DMS114 treated with DMSO at 0.1 percent for 48 hours (cell line): Measurements from ENCODE around the gene A3GALT2.
A peak's percentile ranks its signal among the peaks of the same experiment; 100 is the strongest.

ENCODE experiments used
- DNase-seq: peaks from one replicate; lab custom pipeline; 2025; ENCODE audit not compliant: unreplicated experiment; lab: John Stamatoyannopoulos, UW

Gene A3GALT2

GRCh38 chr1:33320619-33321165 lies at the start of gene A3GALT2:
TSS of gene A3GALT2 (minus strand) at chr1:33321098. CDS start at chr1:33321098, 0 bp downstream.
- no peak for DNase-seq

DNA sequence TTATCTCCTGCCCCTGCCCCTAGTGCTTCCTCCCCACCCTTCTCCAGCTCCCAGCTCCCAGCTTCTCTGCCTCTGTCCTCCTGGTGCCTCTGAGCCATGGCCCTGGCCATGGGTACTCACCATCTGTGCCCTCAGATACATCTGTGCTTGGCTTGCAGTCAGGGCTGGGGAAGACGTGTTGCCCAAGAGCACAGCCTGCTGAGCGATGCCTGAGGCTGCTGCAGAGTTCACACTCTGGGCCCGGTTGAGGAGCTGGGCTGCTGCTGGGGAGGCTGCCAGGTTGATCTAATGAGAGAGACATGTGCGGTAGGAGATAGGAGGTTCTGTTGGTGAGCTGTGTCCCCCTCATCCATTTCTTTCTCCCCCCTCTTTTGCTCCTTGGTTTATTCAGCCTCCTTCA lies 49.4 kb upstream of the A3GALT2 start:
- DNase-seq = no peak

- no peak for DNase-seq
Measured at GRCh38 chr1:33369764-33370163, 48.9 kb upstream of the A3GALT2 start.

- no peak for DNase-seq
Measured at GRCh38 chr1:33369081-33369480, 48.2 kb upstream of the A3GALT2 start.

DNA sequence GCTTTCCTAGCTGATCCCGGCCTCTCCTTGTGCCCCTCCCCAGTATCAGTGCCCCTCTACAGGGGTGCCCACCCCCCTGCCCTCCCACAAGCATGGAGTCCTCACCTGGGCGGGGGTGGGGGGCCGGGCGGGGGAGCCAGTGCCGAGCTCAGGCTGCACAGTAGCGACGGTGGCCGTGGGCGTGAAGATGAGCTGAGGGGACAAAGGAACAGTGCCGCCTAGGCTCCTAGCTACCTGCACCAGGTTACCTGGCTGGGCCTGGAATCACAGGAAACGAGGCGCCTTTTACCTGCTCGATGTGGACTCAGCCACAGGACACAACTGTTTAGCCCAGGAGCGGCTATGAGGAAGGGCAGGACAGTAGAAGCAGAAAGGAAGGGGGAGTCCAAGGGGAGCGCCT lies 47.5 kb upstream of the A3GALT2 start:
- DNase-seq = no peak

- peak; percentile 57 for DNase-seq
Measured at GRCh38 chr1:33367485-33368405, 46.8 kb upstream of the A3GALT2 start.

DNA sequence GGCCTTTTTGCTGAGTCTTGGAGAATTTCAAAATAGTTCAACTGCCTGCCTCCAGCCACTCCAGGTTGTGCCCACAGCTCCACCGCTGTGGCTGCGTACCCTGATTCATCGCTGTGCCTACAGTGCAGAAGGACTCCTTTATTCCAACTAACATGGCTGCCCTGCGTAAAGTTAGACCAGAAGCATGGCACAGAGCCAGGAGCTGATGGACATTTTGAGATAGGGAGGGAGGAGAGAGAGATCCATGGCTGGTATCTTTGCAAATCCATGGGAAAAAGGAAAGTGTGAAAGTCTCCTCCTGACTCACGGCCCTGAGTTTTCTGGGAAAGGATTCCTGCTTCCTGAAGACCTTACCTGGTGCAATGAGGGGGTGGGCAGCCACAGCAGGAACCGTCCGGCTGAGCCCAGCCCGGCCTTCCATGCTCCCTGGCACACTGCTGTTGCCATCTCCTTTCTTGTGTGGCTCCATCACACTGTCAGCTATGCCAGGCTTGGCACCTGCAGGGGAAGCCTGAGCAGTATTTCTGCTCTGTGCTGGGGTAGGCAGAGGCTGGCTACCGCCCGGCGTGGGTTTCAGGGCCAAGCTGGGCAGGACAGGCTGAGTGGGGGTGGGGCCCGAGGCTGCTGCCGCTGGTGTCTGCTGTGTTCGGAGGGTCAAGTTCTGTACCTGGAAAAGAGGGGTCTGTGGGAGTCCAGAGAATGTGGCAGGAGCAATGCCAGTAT lies 46.0 kb upstream of the A3GALT2 start:
- no peak for DNase-seq

DNA sequence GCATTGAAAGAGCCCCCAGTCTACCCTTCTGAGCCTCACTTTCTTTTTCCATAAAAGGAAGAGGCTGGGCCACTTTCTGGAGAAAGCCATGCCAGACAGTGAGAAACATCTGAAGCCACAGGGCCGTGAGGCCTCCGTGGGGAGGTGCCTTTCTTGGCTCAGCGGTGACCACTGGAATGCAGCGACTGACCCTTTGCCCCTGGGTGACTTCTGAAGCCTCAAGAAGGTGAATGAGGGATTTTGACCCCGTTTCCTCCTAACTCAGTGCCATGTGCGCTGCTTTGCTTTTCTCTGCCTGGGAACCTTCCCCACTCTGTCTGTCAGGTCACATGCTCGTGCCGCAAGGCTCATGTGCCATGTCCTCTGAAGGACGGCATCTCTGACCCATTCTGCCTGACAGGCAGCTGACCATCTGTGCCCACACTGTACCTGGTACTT lies 44.7 kb upstream of the A3GALT2 start:
- DNase-seq = no peak

GRCh38 chr1:33364565-33364918 lies 43.6 kb upstream of the A3GALT2 start:
- DNase-seq = no peak

- no peak for DNase-seq
Measured at GRCh38 chr1:33363470-33363861, 42.6 kb upstream of the A3GALT2 start.

DNA sequence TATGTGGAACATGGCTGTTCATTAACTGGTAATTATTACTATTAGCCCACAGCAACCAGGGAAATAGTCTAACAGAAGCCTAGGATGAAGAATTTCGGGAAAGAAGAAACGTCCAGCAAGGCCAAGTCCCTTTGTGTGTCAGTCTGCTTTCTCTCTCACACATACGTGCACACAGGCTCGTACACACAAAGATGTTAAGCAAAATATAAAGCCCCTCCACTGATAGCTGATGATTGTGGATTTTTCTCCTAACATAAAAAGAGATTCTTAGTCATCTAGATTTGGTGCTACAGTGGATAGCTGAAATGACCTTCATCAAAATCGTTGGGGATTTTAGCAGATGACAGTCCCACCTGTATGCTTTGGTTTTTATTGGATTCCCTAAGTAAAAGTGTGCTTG lies 42.1 kb upstream of the A3GALT2 start:
- DNase-seq = no peak

GRCh38 chr1:33361532-33362235 lies 40.8 kb upstream of the A3GALT2 start:
- no peak for DNase-seq

- DNase-seq = no peak
Measured at GRCh38 chr1:33360367-33360766, 39.5 kb upstream of the A3GALT2 start.

DNA sequence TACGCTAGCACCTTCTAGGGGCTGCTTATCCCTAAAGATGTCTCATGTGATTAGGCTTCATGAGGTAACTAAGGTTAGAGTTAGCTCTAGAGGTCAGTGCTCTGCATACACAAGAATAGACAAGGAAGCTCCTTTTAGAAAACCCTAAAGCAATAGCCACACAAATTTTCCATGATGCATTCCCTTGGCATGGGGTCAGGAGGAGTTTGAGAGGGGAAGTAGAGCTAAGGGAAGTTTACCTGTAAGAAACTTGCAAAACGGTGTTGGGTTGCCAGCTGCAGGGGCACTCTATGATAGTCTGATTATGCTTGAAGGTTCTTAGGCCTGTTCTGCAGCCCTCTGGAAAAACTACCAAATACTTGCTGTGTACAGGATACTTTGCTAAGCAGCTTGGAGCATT lies 39.0 kb upstream of the A3GALT2 start:
- DNase-seq = no peak

- DNase-seq = no peak
Measured at GRCh38 chr1:33358795-33359503, 38.1 kb upstream of the A3GALT2 start.

GRCh38 chr1:33358114-33358794 lies 37.4 kb upstream of the A3GALT2 start:
- no peak for DNase-seq

DNA sequence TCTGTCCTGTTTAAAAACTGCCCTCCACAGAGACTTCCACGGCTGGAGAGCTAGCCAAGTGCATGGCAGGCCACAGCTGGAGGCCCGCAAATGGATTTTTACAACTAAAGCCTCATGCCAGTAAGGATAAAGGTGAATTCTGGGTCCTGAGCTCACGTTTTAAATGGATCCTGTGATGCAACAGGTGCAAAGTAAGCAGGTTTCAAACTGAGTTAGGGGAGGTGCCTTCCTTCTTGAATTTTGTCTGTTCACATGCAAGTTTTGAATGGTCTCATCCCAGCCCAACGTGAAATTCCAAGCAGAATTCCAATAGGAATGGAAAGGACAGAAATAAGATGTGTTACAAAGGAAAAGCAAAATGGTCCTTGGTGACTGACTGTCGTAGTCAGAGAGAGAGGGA lies 36.2 kb upstream of the A3GALT2 start:
- no peak for DNase-seq

- DNase-seq = no peak
Measured at GRCh38 chr1:33354707-33355316, 33.9 kb upstream of the A3GALT2 start.

GRCh38 chr1:33353531-33353930 lies 32.6 kb upstream of the A3GALT2 start:
- DNase-seq = no peak

- no peak for DNase-seq
Measured at GRCh38 chr1:33351281-33351660, 30.4 kb upstream of the A3GALT2 start.
